Myocyte (in vitro differentiated cells): ENCODE results near the gene GRID1. TPM values are rescaled to one million over a fixed set of nuclear protein-coding genes. Genes with fewer than 3 reads are reported as not detected.

Source experiments
- DNase-seq: peaks from one replicate; pipeline ENCODE4 v3.0.0-alpha.2; 2012; ENCODE audit warnings: low read depth
- total RNA-seq: library from RNA; depleted of rRNA; stranded (reverse); fragments of >200 nt; gene quantifications from 2 replicates; pipeline ENCODE4 v1.2.3, GENCODE V29; 2014

GRID1 gene
- total RNA-seq, 1 donor from 2014 or later = not detected

- no peak for DNase-seq
Observed at GRCh38 chr10:86294346-86295265, 72.0 kb downstream of the GRID1 start.

GRCh38 chr10:86293396-86293791, 73.2 kb downstream of the GRID1 start:
- DNase-seq = no peak

GRCh38 chr10:86292462-86293395, 73.9 kb downstream of the GRID1 start:
- no peak for DNase-seq

- DNase-seq = no peak
Observed at GRCh38 chr10:86291616-86292340, 74.8 kb downstream of the GRID1 start.

- no peak for DNase-seq
Observed at GRCh38 chr10:86290933-86291615, 75.5 kb downstream of the GRID1 start.

GRCh38 chr10:86289577-86289868, 77.1 kb downstream of the GRID1 start:
- no peak for DNase-seq

- no peak for DNase-seq
Observed at GRCh38 chr10:86288695-86289576, 77.7 kb downstream of the GRID1 start.

GRCh38 chr10:86287966-86288579, 78.5 kb downstream of the GRID1 start:
- DNase-seq = no peak

GRCh38 chr10:86287110-86287793, 79.3 kb downstream of the GRID1 start:
- DNase-seq = no peak

GRCh38 chr10:86286236-86287109, 80.1 kb downstream of the GRID1 start:
- no peak for DNase-seq

- DNase-seq = no peak
Observed at GRCh38 chr10:86285136-86285790, 81.3 kb downstream of the GRID1 start.

GRCh38 chr10:86284355-86285105, 82.1 kb downstream of the GRID1 start:
- no peak for DNase-seq

- DNase-seq = no peak
Observed at GRCh38 chr10:86283466-86284287, 82.9 kb downstream of the GRID1 start.

GRCh38 chr10:86282664-86283465, 83.7 kb downstream of the GRID1 start:
- DNase-seq = no peak

- DNase-seq = no peak
Observed at GRCh38 chr10:86281396-86281795, 85.2 kb downstream of the GRID1 start.
